H4 (cell line): ENCODE data around the gene PPP5C. TPM values are rescaled to one million over a fixed set of nuclear protein-coding genes. Genes with fewer than 3 reads are reported as not detected.
"Not testable (repeated sequence)": the region's sequence is repeated elsewhere in the genome, so short reads cannot be mapped to it uniquely, and the experiment has no call there.

Experiments used
- DNase-seq: peaks from one replicate; pipeline ENCODE4 v3.0.0-alpha.2; 2015; ENCODE audit warnings: low spot score
- total RNA-seq: library from RNA; depleted of rRNA; stranded (reverse); fragments of >200 nt; shearing (Covaris generic); gene quantifications from 2 replicates; pipeline ENCODE4 v1.2.3, GENCODE V29; 2014

The PPP5C gene
- total RNA-seq, 1 experiment from 2014 or later, result 59.1 TPM

DNA sequence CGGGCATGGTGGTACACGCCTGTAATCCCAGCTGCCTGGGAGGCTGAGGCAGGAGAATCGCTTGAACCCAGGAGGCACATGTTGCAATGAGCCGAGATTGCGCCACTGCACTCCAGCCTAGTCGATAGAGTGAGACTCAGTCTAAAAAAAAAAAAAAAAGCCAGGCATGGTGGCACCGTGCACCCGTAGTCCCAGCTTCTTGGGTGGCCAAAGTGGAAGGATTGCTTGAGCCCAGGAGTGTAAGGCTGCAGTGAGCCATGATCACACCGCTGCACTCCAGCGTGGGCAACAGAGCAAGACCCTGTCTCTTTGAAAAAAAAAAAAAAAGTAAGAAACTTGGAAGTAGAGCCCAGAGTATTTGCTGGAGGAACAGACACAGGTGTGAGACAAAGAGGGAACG lies 38.7 kb downstream of the PPP5C start:
- no peak for DNase-seq

DNA sequence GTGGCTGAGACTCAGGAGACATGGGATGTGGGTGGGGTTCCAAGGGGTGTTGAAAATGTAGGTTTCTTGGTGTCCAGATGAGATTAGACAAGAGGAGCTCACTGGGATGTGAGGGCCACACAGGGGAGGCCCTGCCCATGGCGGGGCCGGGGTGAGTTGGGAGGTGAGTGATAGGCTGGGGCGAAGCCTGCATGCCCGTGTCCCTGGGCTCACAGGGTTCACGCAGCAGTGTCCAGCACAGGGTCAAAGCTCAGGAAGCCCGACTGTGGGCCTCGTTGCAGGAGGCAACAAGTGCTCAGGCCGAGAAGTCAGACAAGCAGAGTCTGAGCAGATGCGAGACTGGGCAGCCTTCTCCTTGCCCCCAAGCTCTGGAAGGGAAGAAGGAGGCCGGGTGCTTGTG lies 39.3 kb downstream of the PPP5C start:
- DNase-seq, result no peak

DNA sequence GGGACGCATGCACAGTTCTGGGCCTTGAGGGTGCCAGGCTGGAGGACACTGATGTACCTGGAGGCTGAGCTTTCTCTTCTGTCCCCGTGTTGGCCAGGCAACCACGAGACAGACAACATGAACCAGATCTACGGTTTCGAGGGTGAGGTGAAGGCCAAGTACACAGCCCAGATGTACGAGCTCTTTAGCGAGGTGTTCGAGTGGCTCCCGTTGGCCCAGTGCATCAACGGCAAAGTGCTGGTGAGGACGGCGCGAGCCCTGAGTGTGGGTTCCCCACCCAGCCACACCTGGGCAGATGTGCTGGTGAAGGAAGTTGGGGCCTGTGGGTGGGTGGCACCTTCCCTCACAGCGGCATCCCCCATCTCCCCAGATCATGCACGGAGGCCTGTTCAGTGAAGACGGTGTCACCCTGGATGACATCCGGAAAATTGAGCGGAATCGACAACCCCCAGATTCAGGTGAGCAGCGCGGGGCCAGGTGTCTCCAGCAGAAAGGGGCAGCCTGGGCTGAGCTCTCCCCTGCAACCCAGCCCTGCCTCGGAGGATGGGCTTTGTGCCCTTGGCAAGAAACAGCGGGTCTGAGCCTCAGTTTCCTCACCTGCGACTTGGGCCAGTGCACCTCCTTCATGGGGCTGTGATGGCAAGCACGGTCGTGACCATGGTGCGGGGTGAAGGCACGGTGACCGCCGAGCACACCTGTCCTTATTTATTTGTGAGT lies 40.3 kb downstream of the PPP5C start:
- DNase-seq, result no peak

DNA sequence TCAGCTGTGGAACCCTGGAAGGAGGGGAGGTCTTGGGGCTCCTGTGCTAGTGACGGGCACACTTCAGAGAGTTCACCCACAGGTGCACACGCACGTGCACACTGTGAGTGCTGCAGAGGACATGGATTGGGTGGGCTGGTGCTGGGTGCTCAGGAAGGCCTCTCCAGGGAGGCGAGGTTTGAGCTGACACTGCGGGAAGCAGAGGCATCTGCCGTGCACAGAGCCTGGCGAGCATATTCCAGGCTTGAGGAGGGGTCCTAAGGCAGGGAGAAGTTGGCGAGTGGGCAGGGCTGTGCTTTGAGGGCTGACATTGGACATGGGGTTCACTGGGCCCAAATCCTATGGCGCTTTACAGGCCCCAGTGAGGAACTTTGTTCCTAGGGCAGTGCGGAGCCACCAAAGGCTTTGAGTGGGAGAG lies 40.8 kb downstream of the PPP5C start:
- DNase-seq, result no peak

DNA sequence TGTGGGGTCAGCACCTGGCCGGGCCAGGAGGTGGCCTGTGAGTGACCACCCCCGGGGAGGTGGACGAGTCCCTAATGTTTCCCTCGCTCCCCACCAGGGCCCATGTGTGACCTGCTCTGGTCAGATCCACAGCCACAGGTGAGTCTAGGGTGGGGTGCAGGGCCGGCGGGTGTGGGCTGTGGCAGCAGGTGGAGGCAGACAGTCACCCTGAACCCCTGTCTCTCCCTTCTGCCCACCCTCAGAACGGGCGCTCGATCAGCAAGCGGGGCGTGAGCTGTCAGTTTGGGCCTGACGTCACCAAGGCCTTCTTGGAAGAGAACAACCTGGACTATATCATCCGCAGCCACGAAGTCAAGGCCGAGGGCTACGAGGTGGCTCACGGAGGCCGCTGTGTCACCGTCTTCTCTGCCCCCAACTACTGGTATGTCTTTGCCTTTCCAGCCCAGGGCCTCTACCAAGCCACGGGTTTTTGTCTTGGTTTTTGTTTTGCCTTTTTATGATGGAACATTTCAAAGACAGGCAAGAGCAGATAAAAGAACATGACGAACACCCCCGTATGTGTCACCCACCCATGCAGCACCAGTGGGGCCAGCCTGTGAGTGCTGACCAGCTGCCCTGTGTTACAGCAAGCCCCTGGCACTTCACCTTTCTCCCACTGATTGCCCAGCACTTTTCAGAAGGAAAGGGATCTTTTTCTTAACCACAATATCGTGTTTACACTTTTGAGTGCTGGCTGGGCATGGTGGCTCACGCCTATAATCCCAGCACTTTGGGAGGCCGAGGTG lies 41.6 kb downstream of the PPP5C start:
- DNase-seq, result no peak

DNA sequence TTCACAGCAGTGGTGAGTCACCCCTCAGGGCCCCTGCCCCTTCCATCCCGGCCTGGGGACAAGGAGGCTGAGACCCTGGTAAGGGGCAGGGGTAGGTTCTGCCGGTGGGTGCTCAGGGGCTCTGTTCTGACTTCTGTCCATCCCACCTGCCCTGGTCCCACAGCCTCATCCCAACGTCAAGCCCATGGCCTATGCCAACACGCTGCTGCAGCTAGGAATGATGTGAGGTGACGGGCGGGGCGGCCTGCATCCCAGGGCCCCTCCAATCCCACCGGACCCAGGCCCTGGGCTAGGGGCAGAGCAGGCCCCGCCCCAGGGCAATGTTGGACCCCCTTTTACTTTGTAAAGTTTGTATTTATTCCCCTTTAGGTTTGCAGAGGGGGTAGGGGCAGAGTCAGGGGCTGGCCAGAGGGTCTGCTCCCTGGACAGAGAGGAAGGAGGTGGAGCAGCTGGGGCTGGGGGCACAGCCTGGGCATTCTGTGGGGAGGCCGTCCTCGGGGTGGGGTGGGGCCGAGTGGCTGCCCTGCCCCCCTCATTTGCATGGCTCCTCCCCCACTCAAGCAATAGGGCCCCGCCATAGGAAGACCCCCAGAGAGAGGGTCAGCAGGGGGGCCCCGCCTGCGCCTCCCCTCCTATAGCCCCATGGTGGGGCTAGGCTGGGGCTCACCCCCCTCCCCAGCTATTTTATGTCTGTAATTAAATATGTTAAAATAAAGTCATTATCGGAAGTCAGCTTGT lies 43.4 kb downstream of the PPP5C start:
- DNase-seq, result no peak

DNA sequence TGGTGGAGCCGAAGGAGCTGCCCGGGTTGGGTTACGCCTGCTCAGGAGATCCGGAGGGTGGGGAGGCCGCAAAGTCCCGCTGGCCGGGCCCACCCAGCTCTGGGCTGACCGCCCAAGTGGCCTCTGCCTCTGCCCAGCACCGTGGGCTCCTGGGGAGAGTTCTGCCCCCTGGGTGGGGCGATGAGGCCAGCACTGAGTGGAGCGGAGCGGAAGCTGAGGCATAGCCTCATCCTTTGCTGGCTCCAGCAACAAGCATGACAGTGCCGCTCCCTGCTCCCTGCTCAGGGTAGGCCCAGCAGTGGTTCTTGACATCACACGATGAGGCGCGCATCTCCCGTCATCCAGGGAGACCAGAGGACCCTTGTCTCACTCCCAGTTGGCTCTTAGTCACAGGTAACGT lies 44.0 kb downstream of the PPP5C start:
- DNase-seq, result no peak

DNA sequence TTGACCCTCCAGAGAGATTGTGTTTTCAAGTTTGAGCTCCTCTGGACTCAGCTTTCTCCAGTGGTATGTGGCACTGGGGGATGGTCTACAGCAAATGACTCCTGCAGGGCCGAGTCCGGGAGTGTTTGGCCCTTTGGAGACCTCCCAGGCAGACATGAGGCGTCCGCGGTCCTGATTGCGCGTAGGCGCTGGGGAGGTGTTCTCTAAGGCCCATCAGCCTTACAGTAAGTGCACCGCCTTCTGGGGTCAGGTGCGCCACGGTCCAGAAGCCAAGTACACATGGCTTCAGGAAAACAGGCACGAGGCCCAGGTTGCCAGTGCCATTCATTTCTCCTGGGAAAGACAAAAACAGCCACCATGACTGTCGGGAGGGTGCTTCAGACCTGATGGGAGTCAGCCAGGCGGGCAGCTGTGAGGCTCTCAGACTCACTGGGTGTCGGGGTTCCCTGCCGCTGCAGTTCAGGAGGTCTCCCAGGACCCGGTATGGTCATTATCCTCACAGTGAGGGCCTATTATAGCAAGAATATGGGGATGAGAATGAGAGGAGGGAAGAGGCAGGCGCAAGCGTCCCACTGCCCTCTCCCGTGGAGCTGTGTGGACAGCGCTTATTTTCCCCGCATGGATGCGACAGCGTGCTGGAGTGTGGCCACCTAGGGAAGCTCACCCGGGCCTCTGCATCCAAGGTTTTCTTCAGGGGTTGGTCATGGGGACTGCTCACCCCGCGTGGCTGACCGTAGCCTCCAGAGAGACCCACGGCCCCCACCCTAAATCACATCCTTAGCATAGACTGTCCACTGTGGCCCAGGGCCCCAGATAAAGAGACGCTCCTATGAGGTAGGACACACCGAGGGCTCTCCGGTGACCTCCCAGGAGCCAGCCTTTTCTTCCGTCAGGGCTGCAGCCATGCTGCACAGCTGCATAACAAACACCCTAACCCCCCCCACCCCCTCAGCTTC lies 44.7 kb downstream of the PPP5C start:
- DNase-seq, result no peak

DNA sequence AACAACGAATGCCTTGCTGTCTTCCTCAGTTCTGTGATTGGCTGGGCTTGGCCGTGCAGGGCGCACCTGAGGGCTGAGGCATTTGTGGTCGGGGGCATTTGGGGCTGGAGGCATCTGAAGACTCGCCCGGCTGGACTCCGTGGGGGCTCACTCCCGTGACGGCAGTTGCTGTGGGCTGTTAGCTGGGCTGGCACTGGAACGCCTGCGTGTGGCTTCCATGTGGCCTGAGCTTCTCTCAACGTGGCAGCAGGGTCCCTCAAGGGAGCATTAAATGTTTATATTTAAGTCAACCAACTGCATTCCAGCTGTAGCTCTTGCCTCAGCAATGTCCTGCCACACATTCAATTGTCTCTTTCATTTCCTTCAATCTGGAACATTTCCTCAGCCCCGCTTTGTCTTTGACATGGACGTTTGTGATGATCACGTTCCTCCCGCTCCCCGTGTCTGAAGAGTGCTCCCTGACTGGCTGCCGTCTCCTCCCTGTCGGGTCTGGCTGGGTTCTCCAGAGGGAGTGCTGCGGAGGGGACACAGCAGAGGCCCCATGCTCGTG lies 45.4 kb downstream of the PPP5C start:
- peak; percentile 87 for DNase-seq

DNA sequence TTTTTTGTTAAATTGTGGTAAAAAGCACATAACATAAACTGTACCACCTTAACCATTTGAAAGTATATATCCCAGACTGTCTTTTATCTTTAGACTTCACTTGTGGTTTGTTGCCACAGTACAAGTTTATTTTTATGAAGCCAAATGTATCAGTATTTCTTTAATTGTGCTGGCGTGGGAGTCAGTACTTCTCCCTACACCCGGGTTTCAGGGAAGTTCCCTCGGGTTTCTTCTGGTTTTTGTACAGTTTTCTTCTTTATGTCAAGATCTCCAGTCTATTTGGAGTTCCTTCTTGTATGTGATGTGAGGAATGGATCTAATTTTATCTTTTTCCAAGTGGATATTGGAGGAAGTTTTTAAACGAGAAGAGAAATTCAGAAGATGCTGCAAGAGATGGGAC lies 46.0 kb downstream of the PPP5C start:
- DNase-seq, result no peak

DNA sequence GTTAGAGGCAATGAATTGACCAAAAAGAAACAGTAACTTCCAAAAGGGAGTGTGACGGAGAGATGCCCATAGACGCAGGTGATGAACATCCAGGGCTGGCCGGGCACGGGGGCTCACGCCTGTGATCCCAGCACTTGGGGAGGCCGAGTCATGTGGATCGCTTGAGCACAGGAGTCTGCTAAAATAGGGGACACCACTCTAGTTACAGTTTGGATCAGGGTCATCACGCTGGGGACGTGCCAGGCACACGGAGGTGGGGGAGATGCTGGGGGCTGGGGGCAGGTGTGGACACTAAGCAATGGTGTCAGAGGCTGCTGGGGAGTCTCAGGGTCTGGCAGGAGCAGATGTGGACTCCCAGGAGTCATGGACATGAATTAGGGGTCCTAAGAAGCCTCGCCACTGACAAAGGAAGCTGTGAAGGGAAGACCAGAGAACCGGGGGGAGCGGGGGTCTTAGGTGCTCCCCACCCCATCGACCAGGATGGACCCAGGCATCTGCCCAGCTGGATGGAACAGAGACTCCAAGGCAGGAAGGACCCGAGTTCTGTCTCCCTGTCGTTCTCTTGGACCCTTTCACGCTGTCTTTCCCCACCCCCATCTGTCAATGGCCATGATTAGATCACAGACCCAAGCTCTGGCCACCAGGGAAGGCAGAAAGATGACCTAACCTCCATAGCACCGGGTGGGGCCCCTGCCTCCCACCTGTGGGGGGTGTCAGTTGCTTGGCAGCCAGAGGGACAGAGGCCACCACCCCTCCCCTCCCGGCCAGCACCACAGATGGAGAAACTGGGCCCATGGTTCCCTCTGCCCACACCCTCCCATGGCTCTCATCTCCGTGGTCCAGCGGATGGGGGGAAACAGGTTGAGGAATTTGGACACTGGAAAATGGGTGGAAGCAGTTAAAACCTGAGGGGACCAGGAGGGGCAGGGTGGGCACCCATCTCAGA lies 46.8 kb downstream of the PPP5C start:
- no peak for DNase-seq

DNA sequence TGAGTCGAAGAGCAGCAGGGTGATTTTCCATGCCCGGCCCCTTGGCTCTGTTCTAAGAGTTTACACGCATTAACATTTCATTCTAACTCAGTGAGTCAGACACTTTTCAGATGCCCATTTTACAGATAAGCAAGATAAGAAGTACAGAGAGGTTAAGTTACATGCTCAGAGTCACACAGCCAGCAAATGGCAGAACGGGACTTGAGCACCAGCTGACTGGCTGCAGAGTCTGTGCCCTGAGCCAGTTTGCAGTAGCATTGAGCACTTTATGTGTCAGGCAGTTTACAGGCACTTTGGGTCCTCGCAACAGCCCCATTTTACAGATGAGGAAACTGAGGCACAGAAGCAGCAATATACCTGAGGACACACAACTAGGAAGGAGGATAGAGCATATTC lies 47.5 kb downstream of the PPP5C start:
- no peak for DNase-seq

DNA sequence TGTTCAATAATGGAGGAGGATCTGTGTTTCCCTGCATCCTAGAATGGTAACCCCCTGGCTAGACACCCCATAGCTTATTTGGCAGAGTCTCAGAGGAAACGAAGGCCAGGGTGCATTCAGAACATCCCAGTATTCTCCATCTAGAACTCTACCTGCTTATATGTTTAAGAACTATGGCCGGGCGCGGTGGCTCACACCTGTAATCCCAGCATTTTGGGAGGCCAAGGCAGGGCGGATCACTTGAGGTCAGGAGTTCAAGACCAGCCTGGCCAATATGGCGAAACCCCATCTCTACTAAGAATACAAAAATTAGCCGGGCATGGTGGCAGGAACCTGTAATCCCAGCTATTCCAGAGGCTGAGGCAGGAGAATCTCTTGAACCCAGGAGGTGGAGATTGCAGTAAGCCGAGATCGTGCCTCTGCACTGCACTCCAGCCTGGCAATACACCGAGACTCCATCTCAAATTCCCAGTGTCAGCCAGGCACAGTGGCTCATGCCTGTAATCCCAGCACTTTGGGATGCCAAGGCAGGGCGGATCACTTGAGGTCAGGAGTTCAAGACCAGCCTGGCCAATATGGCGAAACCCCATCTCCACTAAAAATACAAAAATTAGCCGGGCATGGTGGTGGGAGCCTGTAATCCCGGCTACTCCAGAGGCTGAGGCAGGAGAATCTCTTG lies 51.1 kb downstream of the PPP5C start:
- DNase-seq, result not testable (repeated sequence)

DNA sequence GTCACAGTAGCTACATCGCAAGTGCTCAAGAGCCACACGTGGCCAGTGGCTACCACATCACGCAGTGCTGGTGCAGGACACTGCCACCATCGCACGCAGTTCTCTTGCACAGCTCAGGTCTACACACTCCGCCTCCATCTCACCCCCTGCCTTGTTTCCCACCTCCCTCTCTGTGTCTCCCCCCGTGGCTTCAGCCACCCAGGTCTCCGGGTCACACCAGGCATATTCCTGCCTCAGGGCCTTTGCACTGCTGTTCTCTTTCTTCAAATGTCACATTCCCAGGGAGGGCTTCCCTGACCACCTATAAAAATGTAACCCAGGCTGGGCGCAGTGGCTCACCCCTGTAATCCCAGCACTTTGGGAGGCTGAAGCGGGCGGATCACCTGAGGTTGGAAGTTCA lies 55.8 kb downstream of the PPP5C start:
- no peak for DNase-seq

DNA sequence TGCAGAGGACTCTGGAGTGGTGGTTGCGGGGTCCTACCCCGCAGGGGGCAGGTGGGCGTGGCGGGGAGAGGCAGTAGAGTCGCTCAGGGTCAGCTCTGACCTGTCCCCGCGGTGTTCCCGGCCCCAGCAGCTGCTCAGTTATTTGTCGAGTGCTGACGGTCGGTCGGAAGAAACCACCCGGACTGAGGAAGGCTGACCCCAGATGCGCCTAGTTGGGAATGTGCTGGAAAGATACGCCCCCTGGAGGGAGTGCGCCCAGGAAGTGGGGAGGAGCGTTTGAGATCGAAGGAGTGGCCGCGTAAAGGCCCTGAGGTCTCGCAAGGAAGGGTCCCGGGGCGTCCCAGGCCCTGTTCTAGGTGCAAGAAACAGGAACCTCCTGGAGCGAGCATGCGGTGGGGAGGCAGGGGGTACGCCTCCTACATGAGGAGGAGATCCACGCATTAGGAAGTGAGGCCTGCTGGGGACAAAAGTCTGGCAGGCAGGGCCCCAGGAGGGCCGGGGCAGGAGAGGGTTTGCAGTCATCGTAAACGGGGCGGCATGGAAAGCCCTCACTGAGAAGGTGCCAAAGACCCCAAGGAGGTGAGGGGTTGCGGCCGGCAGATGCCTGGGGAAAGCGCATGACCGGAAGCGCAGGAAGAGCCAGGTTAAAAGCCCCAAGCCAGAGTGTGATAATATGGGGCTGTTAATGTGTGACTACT lies 57.3 kb downstream of the PPP5C start:
- no peak for DNase-seq

DNA sequence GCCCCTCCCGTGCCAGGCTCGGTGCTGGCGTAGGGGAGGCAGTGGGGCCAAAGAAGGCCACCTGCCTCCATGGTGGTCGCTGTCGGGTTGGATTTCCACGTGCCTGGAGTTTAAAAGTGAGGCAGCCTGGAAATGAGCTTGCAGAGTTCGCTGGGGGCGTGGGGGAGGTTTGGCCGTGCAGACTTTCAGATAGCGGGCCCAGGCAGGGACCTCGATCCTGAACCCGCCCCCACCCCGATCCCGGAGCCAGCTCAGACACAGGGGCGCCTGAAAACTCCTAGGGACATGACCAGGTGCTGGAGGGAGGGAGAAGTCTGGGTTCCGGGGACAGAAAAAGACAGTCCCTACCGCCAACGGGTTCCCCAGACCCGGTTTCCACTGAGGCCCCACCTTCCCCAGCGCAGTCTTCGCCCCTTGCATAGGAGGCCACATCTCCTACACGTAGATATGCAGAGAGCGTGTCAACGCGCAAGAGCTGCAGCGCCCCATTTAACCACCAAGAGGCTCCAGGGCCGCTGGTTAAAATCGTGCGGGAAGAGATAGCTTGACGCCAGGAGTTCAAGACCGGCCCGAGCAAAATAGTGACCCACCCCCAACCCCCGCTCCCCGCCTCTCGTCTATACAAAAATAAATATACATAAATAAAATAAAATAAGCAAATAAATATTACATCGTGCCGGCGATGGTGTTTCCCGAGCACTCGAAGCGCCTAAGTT lies 58.0 kb downstream of the PPP5C start:
- no peak for DNase-seq

DNA sequence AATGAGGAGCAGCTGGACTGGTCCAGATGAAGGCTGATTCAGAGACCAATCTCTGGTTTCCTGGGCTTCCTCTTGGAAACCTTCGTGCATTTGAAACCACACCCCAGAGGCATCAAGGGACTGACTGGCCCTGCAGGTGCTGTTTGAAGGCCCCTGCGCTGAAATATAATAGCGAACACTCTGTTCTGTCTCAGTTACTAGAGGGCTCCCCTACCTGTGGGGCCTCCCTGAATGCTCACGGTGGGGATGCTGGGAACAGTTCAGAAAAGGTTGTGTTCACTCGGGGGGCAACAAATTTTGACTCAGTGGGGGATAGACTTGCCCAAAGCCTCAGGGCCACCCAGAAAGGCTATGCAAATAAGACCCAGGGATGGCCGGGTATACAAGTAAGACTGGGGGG lies 60.1 kb downstream of the PPP5C start:
- DNase-seq, result no peak
